Activated T-helper 1 cell treated with Interleukin-2 at 50 U/mL for 16 hours (primary cell): ENCODE measurements around the gene ELK3.
"Not testable (repeated sequence)": the region's sequence is repeated elsewhere in the genome, so short reads cannot be mapped to it uniquely, and the experiment has no call there.

Experiments used
- DNase-seq: peaks from one replicate; pipeline ENCODE4 v3.0.0-alpha.2; 2020; ENCODE audit warnings: low read depth

The ELK3 gene

GRCh38 chr12:96305665-96306064 is 111.5 kb downstream of the ELK3 start:
- no peak for DNase-seq

- no peak for DNase-seq
Observed at GRCh38 chr12:96308881-96309280, 114.7 kb downstream of the ELK3 start.

GRCh38 chr12:96310067-96310466 is 115.9 kb downstream of the ELK3 start:
- no peak for DNase-seq

GRCh38 chr12:96311191-96311590 is 117.0 kb downstream of the ELK3 start:
- no peak for DNase-seq

- DNase-seq: no peak
Observed at GRCh38 chr12:96313606-96314005, 119.4 kb downstream of the ELK3 start.

- DNase-seq: no peak
Observed at GRCh38 chr12:96314723-96315122, 120.5 kb downstream of the ELK3 start.

- peak; percentile 10 for DNase-seq
Observed at GRCh38 chr12:96315741-96316481, 121.7 kb downstream of the ELK3 start.

GRCh38 chr12:96317801-96318200 is 123.6 kb downstream of the ELK3 start:
- DNase-seq: not testable (repeated sequence)
